Activated CD8-positive, alpha-beta memory T cell treated with anti-CD3 and anti-CD28 coated beads, Interleukin-2, amount 50 U/mL, for 24 hours (primary cell): Measurements from ENCODE around the gene IPO11.

Experiments used
- DNase-seq: peaks from one replicate; pipeline ENCODE4 v3.0.0-alpha.2; 2020; ENCODE audit errors: extremely low read depth

The IPO11 gene

DNA sequence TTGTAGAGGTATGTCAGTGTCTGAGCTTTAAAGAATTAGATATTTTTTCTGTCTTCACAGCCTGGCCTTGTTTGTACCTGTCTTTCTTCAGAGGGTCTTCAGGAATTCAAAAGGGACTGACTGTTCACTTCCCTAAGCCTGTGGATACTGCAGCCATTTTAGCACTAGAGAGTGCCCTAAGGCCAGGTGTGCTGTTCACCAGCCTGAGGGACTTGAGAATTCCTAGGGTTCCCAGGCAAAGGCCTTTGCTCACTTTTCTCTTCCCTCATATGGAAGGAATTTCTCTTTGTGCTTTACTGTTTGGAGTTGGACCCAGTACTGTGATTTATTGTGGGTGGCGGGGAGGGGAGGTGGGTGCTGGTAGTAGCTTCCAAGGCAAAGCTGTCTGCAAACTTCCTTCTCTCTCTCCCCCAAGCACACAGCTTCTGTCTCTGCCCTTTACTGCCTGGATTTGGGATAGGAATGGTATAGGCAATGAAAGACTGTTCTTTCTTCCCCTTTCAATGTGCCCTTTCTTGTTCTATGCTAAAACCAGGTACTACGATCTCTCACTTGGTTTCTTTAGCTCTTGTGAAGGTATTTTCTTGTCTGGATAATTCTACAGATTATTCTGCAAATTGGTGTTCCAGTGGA is 156.4 kb downstream of the IPO11 start:
- no peak for DNase-seq

DNA sequence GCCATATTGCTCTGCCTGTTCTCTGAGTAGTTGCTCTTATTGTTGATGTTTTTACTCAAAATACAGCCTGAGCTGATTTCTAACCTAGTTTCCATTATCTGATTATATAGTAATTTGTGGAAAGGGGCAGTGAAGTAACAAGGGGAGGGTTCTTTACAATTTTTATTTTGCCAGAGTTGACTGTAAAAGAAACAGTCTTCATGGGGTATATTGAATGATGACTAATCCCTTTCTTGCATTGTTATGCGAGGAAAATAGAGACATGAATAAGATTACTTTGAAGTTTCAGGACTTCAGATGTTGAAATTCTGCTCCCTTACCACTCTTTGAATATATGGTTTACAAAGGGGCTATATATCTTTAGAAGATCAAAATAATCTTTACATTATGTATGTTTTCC is 156.9 kb downstream of the IPO11 start:
- DNase-seq: no peak

- no peak for DNase-seq
Measured at GRCh38 chr5:62572918-62573514, 160.5 kb downstream of the IPO11 start.

GRCh38 chr5:62574599-62574998 is 162.0 kb downstream of the IPO11 start:
- no peak for DNase-seq

DNA sequence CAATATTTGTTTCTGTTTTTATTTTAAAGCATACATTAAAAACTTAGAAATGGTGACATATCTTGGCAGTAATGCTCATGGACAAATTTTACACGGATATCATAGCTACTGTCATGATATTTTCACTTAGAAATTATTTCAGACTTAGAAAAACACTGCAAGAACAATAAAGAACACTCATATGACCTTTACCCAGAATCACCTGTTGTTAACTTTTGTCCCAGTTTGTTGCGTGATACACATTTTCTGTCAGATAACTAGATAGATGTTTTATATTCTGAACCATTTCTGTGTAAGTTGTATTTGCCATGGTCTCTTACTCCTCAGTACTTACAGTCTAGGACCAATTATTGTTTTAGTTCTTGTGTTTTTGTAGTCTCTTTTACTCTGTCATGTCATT is 162.5 kb downstream of the IPO11 start:
- no peak for DNase-seq

- no peak for DNase-seq
Measured at GRCh38 chr5:62575489-62575888, 162.9 kb downstream of the IPO11 start.

- no peak for DNase-seq
Measured at GRCh38 chr5:62576570-62577170, 164.1 kb downstream of the IPO11 start.

DNA sequence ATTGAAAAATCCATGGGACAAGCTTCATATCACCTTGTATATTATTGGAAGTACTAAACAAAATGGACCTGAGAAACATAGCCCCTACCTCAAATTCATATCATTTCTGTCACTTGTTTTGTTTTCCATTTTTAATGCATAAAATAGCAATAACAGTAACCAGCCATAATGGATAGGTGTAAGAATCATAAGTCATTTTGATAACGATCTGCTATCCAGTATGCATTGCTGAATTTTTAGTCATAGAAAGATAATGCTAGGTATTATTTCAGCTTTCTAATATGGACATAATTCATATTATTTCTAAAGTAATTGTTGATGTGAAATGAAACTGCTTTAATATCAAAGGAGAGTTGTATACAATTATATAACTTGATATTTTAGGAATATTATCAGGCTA is 164.9 kb downstream of the IPO11 start:
- DNase-seq: no peak

GRCh38 chr5:62578540-62578939 is 166.0 kb downstream of the IPO11 start, which contains the start of gene LRRC70:
Gene LRRC70, plus strand, starts transcription at chr5:62578819. Its CDS starts 620 bp downstream, at chr5:62579439.
- no peak for DNase-seq

DNA sequence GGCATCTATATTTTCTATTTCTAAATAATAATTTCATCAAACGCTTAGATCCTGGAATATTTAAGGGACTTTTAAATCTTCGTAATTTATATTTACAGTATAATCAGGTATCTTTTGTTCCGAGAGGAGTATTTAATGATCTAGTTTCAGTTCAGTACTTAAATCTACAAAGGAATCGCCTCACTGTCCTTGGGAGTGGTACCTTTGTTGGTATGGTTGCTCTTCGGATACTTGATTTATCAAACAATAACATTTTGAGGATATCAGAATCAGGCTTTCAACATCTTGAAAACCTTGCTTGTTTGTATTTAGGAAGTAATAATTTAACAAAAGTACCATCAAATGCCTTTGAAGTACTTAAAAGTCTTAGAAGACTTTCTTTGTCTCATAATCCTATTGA is 167.2 kb downstream of the IPO11 start:
- DNase-seq: no peak

DNA sequence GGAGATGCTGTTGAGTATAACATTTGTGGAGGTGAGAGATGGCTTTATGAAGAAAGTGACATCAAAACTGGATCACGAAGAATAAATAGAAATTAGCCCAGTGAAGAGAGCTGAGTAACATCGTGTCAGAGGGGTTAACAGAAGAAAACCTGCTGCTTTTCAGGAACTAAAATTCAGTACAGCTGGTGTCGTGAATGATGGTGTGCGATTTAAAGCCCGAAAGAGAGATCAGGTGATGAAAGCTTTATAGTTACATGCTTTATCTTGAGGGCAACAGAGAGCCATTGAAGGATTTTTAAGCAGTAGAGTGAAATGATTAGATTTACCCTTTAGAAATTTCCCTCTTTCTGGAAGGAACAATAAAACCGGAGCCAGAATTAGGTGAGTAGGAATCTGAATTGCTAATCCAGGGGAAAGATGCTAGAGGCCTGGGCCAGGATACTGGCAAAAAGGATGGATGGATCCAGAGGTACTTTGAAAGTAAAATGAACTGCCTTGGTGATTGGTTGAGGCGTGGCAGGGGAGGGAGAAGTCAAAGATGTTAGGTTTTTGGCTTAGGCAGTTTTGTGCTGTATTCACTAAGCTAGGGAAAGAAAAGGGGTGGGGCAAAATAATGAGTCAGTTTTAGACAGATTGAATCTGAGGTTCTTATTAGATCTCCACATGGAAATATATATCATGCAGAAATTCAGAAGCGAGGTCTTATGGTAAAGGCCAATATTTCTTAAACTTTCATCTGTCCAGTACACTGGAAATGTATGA is 169.5 kb downstream of the IPO11 start:
- DNase-seq: no peak

DNA sequence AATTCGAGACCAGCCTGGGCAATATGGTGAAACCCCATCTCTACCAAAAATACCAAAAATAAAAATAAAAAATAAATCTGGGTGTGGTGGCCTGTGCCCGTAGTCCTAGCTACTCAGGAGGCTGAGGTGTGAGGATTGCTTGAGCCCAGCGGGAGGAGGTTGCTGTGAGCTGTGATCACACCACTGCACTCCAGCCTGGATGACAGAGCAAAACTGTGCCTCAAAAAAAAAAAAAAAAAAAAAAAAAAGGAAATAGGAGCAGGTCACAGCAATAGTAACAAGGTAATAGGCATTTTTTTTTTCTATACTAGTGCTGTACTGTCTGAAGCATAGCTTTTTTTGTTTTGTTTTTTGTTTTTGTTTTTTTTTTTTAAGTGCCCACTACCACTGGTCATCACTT is 171.8 kb downstream of the IPO11 start:
- DNase-seq: no peak

GRCh38 chr5:62585306-62585705 is 172.7 kb downstream of the IPO11 start:
- no peak for DNase-seq

DNA sequence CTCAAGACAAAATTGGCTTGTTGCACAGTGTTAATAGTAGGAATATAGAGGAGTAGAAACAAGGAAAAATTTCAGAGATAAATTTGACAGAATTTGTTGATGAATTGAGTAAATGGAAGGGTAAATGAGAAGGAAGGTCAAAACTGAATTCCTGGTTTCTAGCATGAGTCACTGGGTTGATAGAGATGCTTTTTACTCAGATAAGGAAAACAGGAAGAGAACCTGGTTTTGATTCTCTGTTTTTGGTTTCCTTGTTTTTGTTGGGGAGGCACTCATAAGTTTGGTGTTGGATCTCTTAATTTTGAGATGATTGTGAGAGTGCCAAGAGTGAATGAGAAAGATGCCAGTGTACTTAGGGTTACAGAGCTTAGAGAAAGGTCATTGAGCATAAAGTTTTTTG is 173.2 kb downstream of the IPO11 start:
- no peak for DNase-seq

DNA sequence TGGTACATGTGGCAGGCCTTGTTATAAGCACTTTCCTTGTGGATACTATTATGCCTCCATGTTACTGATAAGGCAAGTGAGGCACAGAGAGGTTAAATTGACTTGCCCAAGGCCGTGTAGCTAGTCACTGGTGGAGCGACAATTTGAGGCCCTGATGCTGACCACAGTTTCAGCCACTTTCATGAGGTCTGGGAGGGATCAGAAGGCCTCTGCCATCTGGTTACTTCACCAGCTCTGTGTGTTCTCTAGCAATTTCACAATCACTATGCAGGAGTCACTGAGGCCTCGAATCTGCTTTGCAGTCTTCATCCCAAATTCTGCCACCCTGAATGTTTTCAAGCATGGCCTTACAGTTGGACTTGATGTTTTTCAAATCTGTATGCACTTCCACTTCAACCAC is 175.2 kb downstream of the IPO11 start:
- no peak for DNase-seq

GRCh38 chr5:62588668-62589067 is 176.1 kb downstream of the IPO11 start:
- no peak for DNase-seq

GRCh38 chr5:62589504-62589903 is 176.9 kb downstream of the IPO11 start:
- DNase-seq: no peak

GRCh38 chr5:62590387-62590786 is 177.8 kb downstream of the IPO11 start:
- DNase-seq: no peak

DNA sequence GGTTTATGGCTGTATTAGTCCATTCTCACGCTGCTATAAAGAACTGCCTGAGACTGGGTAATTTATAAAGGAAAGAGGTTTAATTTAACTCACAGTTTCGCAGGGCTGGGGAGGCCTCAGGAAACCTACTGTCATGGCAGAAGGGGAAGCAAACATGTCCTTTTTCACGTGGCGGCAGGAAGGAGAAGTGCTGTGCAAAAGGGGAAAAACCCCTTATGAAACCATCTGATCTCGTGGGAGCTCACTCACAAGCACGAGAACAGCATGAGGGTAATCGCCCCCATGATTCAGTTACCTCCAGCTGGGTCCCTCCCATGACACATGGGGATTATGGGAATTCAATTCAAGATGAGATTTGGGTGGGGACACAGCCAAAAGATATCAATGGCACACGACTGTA is 180.0 kb downstream of the IPO11 start:
- no peak for DNase-seq

GRCh38 chr5:62593331-62593730 is 180.8 kb downstream of the IPO11 start:
- DNase-seq: no peak

- no peak for DNase-seq
Measured at GRCh38 chr5:62594364-62594984, 181.9 kb downstream of the IPO11 start.

- DNase-seq: no peak
Measured at GRCh38 chr5:62596096-62596495, 183.5 kb downstream of the IPO11 start.
